Neural progenitor cell (in vitro differentiated cells): ENCODE results near the gene ZMAT5. TPM values are rescaled to one million over a fixed set of nuclear protein-coding genes. Genes with fewer than 3 reads are reported as not detected.

ENCODE experiments used
- DNase-seq: peaks from one replicate; pipeline ENCODE4 v3.0.0-alpha.2; 2016; ENCODE audit warnings: low spot score
- H2AFZ ChIP-seq: fragments of 200-600 bp; sonication (generic); replicated peaks from 2 replicates; pipeline ENCODE4 v1.6.1; 2016; ENCODE audit warnings: antibody characterized with exemption
- H3F3A ChIP-seq: fragments of 200-600 bp; sonication (generic); 2 replicates; pipeline ENCODE4 v1.6.1; 2016; ENCODE audit warnings: antibody characterized with exemption, low read depth
- H3K27ac ChIP-seq: fragments of 200-600 bp; sonication (generic); 2 replicates; pipeline ENCODE4 v1.5.1; 2016; ENCODE audit warnings: mild to moderate bottlenecking
- H3K27me3 ChIP-seq: fragments of 200-600 bp; sonication (generic); 2 replicates; pipeline ENCODE4 v1.6.1; 2016; ENCODE audit warnings: mild to moderate bottlenecking, moderate library complexity
- H3K36me3 ChIP-seq: fragments of 200-600 bp; sonication (generic); 2 replicates; pipeline ENCODE4 v1.5.1; 2016
- H3K4me1 ChIP-seq: fragments of 200-600 bp; sonication (generic); 2 replicates; pipeline ENCODE4 v1.6.1; 2016; ENCODE audit warnings: mixed run types
- H3K4me2 ChIP-seq: fragments of 200-600 bp; sonication (generic); 2 replicates; pipeline ENCODE4 v1.6.1; 2016
- H3K4me3 ChIP-seq: fragments of 200-600 bp; sonication (generic); 2 replicates; pipeline ENCODE4 v1.5.1; 2016
- H3K79me2 ChIP-seq: fragments of 200-600 bp; sonication (generic); 2 replicates; pipeline ENCODE4 v1.6.1; 2016; ENCODE audit warnings: low read depth
- H3K9ac ChIP-seq: fragments of 200-600 bp; sonication (generic); 2 replicates; pipeline ENCODE4 v1.6.1; 2016
- H3K9me3 ChIP-seq: fragments of 200-600 bp; sonication (generic); 2 replicates; pipeline ENCODE4 v1.5.1; 2016; ENCODE audit warnings: low read depth
- H4K20me1 ChIP-seq: fragments of 200-600 bp; sonication (generic); 2 replicates; pipeline ENCODE4 v1.6.1; 2016; ENCODE audit warnings: low read depth
- H3K27ac Mint-ChIP-seq: 3 replicates; pipeline ENCODE4 v1.8.0; 2021; ENCODE audit warnings: mixed read lengths
- H3K27me3 Mint-ChIP-seq: 2 replicates; pipeline ENCODE4 v1.8.0; 2022; ENCODE audit warnings: low read depth, mild to moderate bottlenecking, inconsistent platforms, moderate library complexity, mixed read lengths; ENCODE audit not compliant: insufficient read depth
- H3K36me3 Mint-ChIP-seq: 3 replicates; pipeline ENCODE4 v1.8.0; 2021; ENCODE audit warnings: mixed read lengths
- H3K4me1 Mint-ChIP-seq: 3 replicates; pipeline ENCODE4 v1.8.0; 2021; ENCODE audit warnings: mixed read lengths
- H3K4me3 Mint-ChIP-seq: 3 replicates; pipeline ENCODE4 v1.8.0; 2021; ENCODE audit warnings: mild to moderate bottlenecking, moderate library complexity, mixed read lengths
- H3K9me3 Mint-ChIP-seq: 3 replicates; pipeline ENCODE4 v1.8.0; 2020; ENCODE audit warnings: mixed read lengths
- CTCF ChIP-seq: fragments of 200-600 bp; sonication (generic); IDR thresholded peaks from 2 replicates; pipeline ENCODE4 v1.5.1; 2017; ENCODE audit warnings: antibody characterized with exemption, mild to moderate bottlenecking
- EZH2 ChIP-seq: fragments of 200-600 bp; sonication (generic); IDR thresholded peaks from 2 replicates; pipeline ENCODE4 v1.6.1; 2017; ENCODE audit warnings: antibody characterized with exemption, mild to moderate bottlenecking, moderate library complexity
- EZH2phosphoT487 ChIP-seq: fragments of 200-600 bp; sonication (generic); IDR thresholded peaks from 2 replicates; pipeline ENCODE4 v1.6.1; 2017; ENCODE audit warnings: antibody characterized with exemption
- total RNA-seq: library from RNA; depleted of rRNA; stranded (reverse); fragments of >200 nt; gene quantifications from 2 replicates; pipeline ENCODE4 v1.2.3, GENCODE V29; 2015; ENCODE audit warnings: low replicate concordance

The ZMAT5 gene
- total RNA-seq, 1 donor from 2014 or later, result 20.8 TPM

GRCh38 chr22:29697853-29698598 lies 68.8 kb downstream of the ZMAT5 start:
- H3K4me3 ChIP-seq, result no peak overlapping the region
- H4K20me1 ChIP-seq, result peaks cover 24% of the 10 kb centered on the region
- peaks cover 16% of the 10 kb centered on the region for H3K27me3 ChIP-seq
- Mint-ChIP-seq H3K27ac (no peak overlapping the region), H3K27me3 (peaks cover 5% of the 10 kb centered on the region), H3K9me3 (no peaks in the 10 kb centered on the region), H3K4me3 (no peak overlapping the region), H3K36me3 (peaks cover 8% of the 10 kb centered on the region), H3K4me1 (peaks cover 28% of the 10 kb centered on the region)
- TF ChIP-seq EZH2 (no peak), CTCF (no peak), EZH2phosphoT487 (no peak)
- H2AFZ ChIP-seq, result no peak overlapping the region
- H3K79me2 ChIP-seq, result no peaks in the 10 kb centered on the region
- no peak for DNase-seq
- no peak overlapping the region for H3K9ac ChIP-seq
- H3K36me3 ChIP-seq, result no peaks in the 10 kb centered on the region
- peaks cover 31% of the 10 kb centered on the region for H3F3A ChIP-seq
- H3K4me1 ChIP-seq, result peaks cover 31% of the 10 kb centered on the region
- no peak overlapping the region for H3K27ac ChIP-seq
- no peak overlapping the region for H3K4me2 ChIP-seq
- H3K9me3 ChIP-seq, result no peaks in the 10 kb centered on the region

DNA sequence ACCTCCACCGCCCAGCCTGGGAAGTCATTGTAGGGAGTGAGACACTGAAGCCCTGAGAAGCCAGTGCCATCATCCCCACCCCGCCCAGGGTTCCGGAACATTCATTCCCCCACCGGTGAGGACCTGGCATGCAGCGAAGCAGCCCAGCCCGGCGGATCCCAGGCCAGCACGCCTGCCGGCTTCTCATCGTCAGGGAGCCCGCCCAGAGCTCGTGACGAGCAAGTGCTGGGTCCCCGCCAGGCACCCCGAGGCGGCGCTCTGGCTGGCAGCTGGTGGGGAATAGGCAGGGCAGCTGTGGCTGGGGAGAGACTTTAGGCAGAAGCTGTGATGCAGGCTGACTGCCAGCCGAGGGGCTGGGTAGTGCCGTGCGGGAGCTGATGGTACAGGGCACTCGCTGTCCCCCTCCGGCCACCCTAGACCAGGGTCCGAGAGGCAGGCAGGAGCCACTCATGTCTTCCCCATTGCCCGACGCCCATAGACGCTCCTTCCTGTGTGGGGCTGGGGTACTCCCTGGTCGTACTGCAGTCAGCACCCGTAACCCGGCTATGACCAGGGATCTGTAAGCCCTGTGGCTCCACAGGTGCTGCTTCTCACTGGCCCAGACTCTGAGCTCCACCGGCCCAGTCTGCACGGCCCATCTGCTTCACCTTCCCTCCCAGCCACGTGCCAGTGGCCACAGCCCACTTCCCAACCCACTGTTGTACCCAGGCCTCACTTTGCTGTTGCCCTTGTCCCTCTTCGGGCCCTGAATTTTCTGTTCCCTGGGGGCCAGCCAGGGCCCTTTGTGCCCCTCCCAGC lies 71.5 kb downstream of the ZMAT5 start:
- H3K27ac ChIP-seq, result no peak overlapping the region
- H3K4me2 ChIP-seq, result no peak overlapping the region
- no peaks in the 10 kb centered on the region for H3K9me3 ChIP-seq
- H3F3A ChIP-seq, result peaks cover 16% of the 10 kb centered on the region
- H3K36me3 Mint-ChIP-seq, result peaks cover 8% of the 10 kb centered on the region
- no peak overlapping the region for H3K4me3 ChIP-seq
- peaks cover 24% of the 10 kb centered on the region for H4K20me1 ChIP-seq
- peaks cover 4% of the 10 kb centered on the region for H3K27me3 ChIP-seq
- peaks cover 23% of the 10 kb centered on the region for H3K4me1 ChIP-seq
- H3K4me1 Mint-ChIP-seq, result peaks cover 19% of the 10 kb centered on the region
- H2AFZ ChIP-seq, result no peak overlapping the region
- no peaks in the 10 kb centered on the region for H3K36me3 ChIP-seq
- H3K79me2 ChIP-seq, result no peaks in the 10 kb centered on the region
- no peak for DNase-seq
- no peak overlapping the region for H3K4me3 Mint-ChIP-seq
- no peak overlapping the region for H3K9ac ChIP-seq
- H3K27me3 Mint-ChIP-seq, result no peaks in the 10 kb centered on the region
- peak overlapping the region; percentile 60 for H3K27ac Mint-ChIP-seq
- H3K9me3 Mint-ChIP-seq, result no peaks in the 10 kb centered on the region
- TF ChIP-seq CTCF (no peak), EZH2phosphoT487 (no peak), EZH2 (no peak)

- Mint-ChIP-seq H3K27me3 (peaks cover 1% of the 10 kb centered on the region), H3K27ac (peak overlapping the region; percentile 81), H3K4me3 (no peak overlapping the region), H3K36me3 (peaks cover 10% of the 10 kb centered on the region), H3K4me1 (peaks cover 30% of the 10 kb centered on the region), H3K9me3 (no peaks in the 10 kb centered on the region)
- no peaks in the 10 kb centered on the region for H3K36me3 ChIP-seq
- TF ChIP-seq CTCF, result no peak
- TF ChIP-seq EZH2, result no peak
- TF ChIP-seq EZH2phosphoT487, result no peak
- H2AFZ ChIP-seq, result no peak overlapping the region
- peaks cover 33% of the 10 kb centered on the region for H3K4me1 ChIP-seq
- no peaks in the 10 kb centered on the region for H3K79me2 ChIP-seq
- peaks cover 31% of the 10 kb centered on the region for H4K20me1 ChIP-seq
- DNase-seq, result no peak
- no peak overlapping the region for H3K9ac ChIP-seq
- H3F3A ChIP-seq, result peaks cover 26% of the 10 kb centered on the region
- H3K4me2 ChIP-seq, result no peak overlapping the region
- H3K27ac ChIP-seq, result no peak overlapping the region
- no peak overlapping the region for H3K4me3 ChIP-seq
- no peaks in the 10 kb centered on the region for H3K27me3 ChIP-seq
- H3K9me3 ChIP-seq, result no peaks in the 10 kb centered on the region
Observed at GRCh38 chr22:29693671-29694070, 73.1 kb downstream of the ZMAT5 start.
